Measurements from ENCODE around the gene AFF3.

DNA sequence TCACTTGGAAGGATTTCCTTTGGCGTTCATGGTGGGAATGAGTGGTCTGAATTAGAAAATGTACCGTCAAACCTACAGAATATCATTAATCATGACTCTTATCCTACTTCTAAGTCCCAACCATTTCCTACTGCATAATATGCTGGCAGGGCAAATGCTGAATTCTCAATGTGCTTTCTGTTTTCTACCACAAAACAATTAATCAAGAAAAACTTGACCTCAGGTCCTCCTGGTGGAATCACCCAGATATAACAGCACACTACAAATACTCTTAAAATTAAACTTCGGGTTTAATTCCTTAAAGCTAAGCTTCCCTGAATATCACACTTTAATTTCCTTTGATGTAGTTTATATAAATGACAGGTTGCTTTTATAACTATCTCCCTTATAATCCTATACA, 301.6 kb downstream of the AFF3 start:
- TF ChIP-seq POLR2A (IDR thresholded peaks at IDR 0.05), result no peak
- TF ChIP-seq, protein P1, sequence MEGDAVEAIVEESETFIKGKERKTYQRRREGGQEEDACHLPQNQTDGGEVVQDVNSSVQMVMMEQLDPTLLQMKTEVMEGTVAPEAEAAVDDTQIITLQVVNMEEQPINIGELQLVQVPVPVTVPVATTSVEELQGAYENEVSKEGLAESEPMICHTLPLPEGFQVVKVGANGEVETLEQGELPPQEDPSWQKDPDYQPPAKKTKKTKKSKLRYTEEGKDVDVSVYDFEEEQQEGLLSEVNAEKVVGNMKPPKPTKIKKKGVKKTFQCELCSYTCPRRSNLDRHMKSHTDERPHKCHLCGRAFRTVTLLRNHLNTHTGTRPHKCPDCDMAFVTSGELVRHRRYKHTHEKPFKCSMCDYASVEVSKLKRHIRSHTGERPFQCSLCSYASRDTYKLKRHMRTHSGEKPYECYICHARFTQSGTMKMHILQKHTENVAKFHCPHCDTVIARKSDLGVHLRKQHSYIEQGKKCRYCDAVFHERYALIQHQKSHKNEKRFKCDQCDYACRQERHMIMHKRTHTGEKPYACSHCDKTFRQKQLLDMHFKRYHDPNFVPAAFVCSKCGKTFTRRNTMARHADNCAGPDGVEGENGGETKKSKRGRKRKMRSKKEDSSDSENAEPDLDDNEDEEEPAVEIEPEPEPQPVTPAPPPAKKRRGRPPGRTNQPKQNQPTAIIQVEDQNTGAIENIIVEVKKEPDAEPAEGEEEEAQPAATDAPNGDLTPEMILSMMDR (IDR thresholded peaks at IDR 0.05), result no peak
